Activated T-cell treated with anti-CD3 and anti-CD28 coated beads, Interleukin-2, amount 50 U/mL, for 24 hours (primary cell): ENCODE measurements around the gene PRSS27.

ENCODE experiments used
- DNase-seq: peaks from one replicate; pipeline ENCODE4 v3.0.0-alpha.2; 2020
- H3K27ac Mint-ChIP-seq: 2 replicates; pipeline ENCODE4 v1.8.0; 2020; ENCODE audit warnings: mild to moderate bottlenecking, mixed read lengths
- H3K27me3 Mint-ChIP-seq: 2 replicates; pipeline ENCODE4 v1.8.0; 2020; ENCODE audit warnings: mixed read lengths
- H3K36me3 Mint-ChIP-seq: 2 replicates; pipeline ENCODE4 v1.8.0; 2020; ENCODE audit warnings: low read depth, mixed read lengths
- H3K4me1 Mint-ChIP-seq: 2 replicates; pipeline ENCODE4 v1.8.0; 2020; ENCODE audit warnings: low read depth, mixed read lengths
- H3K4me3 Mint-ChIP-seq: 2 replicates; pipeline ENCODE4 v1.8.0; 2020; ENCODE audit warnings: mild to moderate bottlenecking, moderate library complexity, mixed read lengths
- H3K9me3 Mint-ChIP-seq: 2 replicates; pipeline ENCODE4 v1.8.0; 2020; ENCODE audit warnings: mixed read lengths

PRSS27 gene

DNA sequence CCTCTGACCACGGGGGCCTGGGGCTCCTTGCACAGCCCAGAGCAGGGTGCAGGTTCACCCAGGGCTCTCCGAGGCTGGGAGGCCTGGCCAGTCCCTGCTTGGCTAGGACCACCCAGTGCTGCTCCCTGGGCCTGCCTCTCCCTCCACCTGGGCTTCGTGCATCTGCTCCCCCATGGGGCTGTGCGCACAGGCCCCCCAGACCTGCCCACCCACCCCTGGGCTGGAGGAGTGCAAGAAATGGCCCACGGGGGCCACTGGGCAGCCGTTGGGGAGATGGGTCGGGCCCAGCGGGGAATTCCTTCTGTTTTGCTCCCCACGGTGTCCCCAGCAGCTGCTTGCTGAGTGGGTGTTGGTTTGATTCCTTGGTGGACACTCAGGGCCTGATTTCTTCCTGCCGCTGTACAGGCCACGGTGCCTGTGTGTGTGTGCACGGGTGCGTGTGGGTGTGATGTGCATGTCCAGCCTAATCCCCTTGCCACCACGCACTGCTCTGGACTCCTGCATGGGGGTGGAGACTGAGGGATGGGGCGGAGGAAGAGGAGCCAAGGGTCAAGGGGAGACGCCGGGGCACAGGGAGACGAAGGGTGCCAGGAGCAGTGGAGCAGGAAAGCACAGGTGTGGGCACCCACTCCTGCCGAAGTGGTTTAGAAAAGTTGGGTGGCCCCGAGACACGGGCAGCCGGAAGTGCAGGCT, 8.5 kb downstream of the PRSS27 start:
- peaks cover 13% of the 10 kb centered on the region for H3K4me1 Mint-ChIP-seq
- no peak overlapping the region for H3K4me3 Mint-ChIP-seq
- no peak overlapping the region for H3K27ac Mint-ChIP-seq

GRCh38 chr16:2710711-2711231, 9.3 kb downstream of the PRSS27 start:
- H3K36me3 Mint-ChIP-seq, result peaks cover 28% of the 10 kb centered on the region
- no peak for DNase-seq
- peaks cover 7% of the 10 kb centered on the region for H3K4me1 Mint-ChIP-seq
- no peaks in the 10 kb centered on the region for H3K9me3 Mint-ChIP-seq
- H3K4me3 Mint-ChIP-seq, result no peak overlapping the region
- H3K27ac Mint-ChIP-seq, result no peak overlapping the region
- peaks cover 9% of the 10 kb centered on the region for H3K27me3 Mint-ChIP-seq

More for the DNA sequence above, 8.5 kb downstream of the PRSS27 start:
- no peak for DNase-seq
- Mint-ChIP-seq H3K36me3 (peaks cover 21% of the 10 kb centered on the region), H3K9me3 (no peaks in the 10 kb centered on the region), H3K27me3 (peaks cover 9% of the 10 kb centered on the region)

DNA sequence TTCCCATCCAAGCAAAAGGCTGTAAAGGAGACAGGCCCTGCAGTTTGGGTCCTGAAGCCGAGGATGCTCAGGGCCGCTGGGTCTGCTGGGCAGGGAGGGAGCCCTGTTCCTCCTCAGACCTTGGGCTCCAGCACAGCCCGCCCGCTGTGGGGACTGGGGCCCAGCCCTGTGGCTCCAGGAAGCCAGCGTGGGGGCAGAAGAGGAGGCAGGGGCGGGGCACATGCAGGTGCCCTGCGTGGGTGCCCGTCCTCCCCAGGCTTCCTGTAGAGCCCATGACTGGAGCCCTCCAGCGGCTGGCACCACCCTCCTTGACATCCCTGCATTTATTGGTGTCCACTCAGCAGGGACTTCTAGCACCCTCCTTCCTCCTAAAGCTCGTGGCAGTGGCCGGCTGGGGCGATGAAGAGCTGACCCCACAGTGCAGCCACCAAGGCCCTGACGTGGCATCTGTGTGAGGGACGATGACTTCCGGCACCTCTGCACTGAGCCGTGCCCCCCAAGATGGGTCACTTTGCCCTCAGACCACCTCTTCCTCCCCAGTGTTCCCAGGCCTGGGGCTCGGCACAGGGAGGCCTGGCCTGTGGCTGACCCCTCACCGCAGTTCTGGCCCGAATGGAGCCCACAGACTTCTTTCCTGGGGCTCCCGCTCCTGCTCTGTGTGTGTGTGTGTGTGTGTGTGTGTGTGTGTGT, 9.9 kb downstream of the PRSS27 start:
- Mint-ChIP-seq H3K9me3 (no peaks in the 10 kb centered on the region), H3K27ac (no peak overlapping the region), H3K27me3 (peaks cover 9% of the 10 kb centered on the region), H3K4me3 (no peak overlapping the region), H3K4me1 (peaks cover 5% of the 10 kb centered on the region), H3K36me3 (peaks cover 33% of the 10 kb centered on the region)
- no peak for DNase-seq

DNA sequence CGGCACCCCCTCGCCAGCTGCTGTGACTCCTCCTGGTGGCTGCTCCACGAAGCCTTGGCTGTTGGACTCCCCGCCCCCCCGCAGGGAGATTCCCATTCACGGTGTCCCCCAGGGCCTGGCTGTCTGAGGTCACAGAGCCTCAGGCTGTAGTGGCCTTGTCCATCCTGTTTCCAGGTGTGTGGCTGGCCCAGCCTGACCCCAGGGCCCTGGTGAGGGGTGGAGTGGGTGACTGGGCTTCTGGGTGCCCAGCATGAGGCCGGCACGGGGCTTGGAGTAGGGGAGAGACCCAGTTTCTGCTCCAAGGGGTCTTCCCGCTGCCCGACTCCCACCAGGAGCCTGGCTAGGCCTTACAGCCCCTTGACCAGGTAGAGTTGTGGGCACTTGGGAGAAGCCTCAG, 10.4 kb downstream of the PRSS27 start:
- Mint-ChIP-seq H3K27me3 (peaks cover 8% of the 10 kb centered on the region), H3K4me1 (peaks cover 1% of the 10 kb centered on the region), H3K4me3 (no peak overlapping the region), H3K36me3 (peaks cover 39% of the 10 kb centered on the region), H3K9me3 (no peaks in the 10 kb centered on the region), H3K27ac (no peak overlapping the region)
- no peak for DNase-seq

GRCh38 chr16:2708955-2709587, 11.0 kb downstream of the PRSS27 start:
- H3K27ac Mint-ChIP-seq, result no peak overlapping the region
- no peak for DNase-seq
- no peaks in the 10 kb centered on the region for H3K9me3 Mint-ChIP-seq
- H3K36me3 Mint-ChIP-seq, result peaks cover 40% of the 10 kb centered on the region
- H3K27me3 Mint-ChIP-seq, result peaks cover 6% of the 10 kb centered on the region
- H3K4me1 Mint-ChIP-seq, result peaks cover 1% of the 10 kb centered on the region
- no peak overlapping the region for H3K4me3 Mint-ChIP-seq

GRCh38 chr16:2708290-2708639, 11.8 kb downstream of the PRSS27 start:
- Mint-ChIP-seq H3K9me3 (no peaks in the 10 kb centered on the region), H3K36me3 (peaks cover 46% of the 10 kb centered on the region), H3K4me3 (no peak overlapping the region), H3K4me1 (peaks cover 1% of the 10 kb centered on the region), H3K27ac (no peak overlapping the region), H3K27me3 (peaks cover under 1% of the 10 kb centered on the region)
- no peak for DNase-seq

DNA sequence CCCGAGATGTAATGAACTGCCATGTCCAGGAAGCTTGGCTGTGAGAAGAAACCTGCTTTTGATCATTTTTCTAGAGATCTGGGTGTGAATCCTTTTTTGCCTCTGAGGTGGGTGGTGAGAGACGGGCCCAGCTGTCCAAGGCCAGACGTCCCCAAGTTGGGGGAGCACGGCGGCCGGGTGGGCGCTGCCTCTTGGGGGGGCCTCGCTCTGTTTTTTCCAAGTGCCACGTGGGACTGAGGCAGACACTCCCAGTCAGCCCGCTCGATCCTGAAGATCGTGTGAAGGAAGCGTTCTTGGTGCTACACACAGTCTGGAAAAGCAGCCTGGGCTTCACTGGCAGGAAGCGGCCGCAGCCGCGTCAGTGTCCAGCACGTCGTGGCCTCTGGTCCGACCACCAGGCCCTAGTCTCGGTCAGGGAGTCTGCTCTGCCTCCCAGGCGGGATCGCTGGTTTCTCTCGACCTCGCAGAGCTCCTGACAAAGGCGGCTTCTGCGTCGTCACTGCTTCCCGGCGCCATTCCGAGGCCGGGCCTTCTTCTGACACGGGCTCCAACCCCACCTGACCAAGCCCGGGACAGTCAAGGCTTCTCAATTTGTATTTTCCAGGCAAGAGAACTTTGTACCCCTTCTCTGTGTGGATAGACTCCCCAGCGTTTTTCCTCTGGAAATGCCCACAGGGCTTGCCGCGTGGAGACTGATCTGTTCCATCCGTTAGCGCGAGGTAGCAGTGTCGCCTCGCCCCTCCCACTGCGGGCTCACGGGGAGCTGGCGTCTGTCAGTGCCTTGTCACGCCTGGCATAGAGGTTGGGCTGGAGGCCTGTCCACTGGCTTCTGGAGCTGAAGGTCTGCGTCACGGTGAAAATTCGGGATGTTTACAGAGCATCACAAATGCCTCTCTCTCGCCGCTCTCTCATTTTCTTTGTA, 12.4 kb downstream of the PRSS27 start:
- Mint-ChIP-seq H3K27ac (no peak overlapping the region), H3K4me3 (no peak overlapping the region), H3K36me3 (peaks cover 51% of the 10 kb centered on the region), H3K4me1 (peaks cover 1% of the 10 kb centered on the region), H3K9me3 (no peaks in the 10 kb centered on the region), H3K27me3 (no peaks in the 10 kb centered on the region)
- DNase-seq, result no peak

DNA sequence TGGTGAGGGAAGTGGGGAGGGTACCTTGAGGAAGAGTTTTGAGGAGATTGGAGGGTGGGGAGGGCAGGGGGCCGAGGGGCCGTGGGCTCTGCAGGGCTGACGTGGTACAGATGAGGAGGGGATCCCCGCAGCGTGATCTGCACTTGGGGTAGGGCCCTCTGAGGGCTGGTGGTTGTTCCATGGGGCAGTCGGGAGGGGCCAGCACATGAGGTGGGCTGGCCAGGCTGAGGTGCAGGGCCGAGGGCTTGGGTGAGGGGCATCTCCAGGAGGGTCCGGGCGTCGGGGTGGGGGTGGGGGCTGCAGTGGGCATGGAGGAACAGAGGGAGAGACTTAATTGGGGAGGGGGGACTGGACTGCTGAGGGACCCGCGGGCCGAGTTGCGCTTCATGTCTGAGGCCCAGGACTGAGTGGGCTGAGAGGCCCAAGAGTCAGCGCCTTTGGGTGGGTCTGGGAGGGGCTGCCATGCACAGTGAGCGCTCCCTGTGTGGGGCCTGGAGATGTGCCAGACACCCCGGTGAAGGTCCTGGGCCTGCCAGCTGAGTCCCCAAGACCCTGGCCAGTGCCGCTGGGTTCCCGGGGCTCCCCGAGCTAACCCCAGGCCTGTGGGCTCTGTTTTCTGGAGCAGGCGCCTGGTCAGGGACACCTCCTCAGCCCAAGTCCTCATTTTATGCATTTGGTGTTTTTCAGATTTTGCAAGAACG, 13.3 kb downstream of the PRSS27 start:
- no peaks in the 10 kb centered on the region for H3K27me3 Mint-ChIP-seq

GRCh38 chr16:2706085-2706484, 13.9 kb downstream of the PRSS27 start:
- H3K27ac Mint-ChIP-seq, result no peak overlapping the region
- H3K27me3 Mint-ChIP-seq, result no peaks in the 10 kb centered on the region
- no peaks in the 10 kb centered on the region for H3K9me3 Mint-ChIP-seq
- DNase-seq, result no peak
- H3K36me3 Mint-ChIP-seq, result peaks cover 64% of the 10 kb centered on the region
- peaks cover 1% of the 10 kb centered on the region for H3K4me1 Mint-ChIP-seq
- H3K4me3 Mint-ChIP-seq, result no peak overlapping the region

More for the DNA sequence above, 13.3 kb downstream of the PRSS27 start:
- H3K9me3 Mint-ChIP-seq, result no peaks in the 10 kb centered on the region
- H3K4me1 Mint-ChIP-seq, result peaks cover 1% of the 10 kb centered on the region
- DNase-seq, result no peak
- no peak overlapping the region for H3K4me3 Mint-ChIP-seq
- no peak overlapping the region for H3K27ac Mint-ChIP-seq
- peaks cover 60% of the 10 kb centered on the region for H3K36me3 Mint-ChIP-seq

- DNase-seq, result no peak
- no peaks in the 10 kb centered on the region for H3K9me3 Mint-ChIP-seq
- no peaks in the 10 kb centered on the region for H3K27me3 Mint-ChIP-seq
- H3K36me3 Mint-ChIP-seq, result peaks cover 68% of the 10 kb centered on the region
- no peak overlapping the region for H3K4me3 Mint-ChIP-seq
- no peak overlapping the region for H3K27ac Mint-ChIP-seq
- H3K4me1 Mint-ChIP-seq, result peaks cover 1% of the 10 kb centered on the region
Observed at GRCh38 chr16:2705351-2705750, 14.7 kb downstream of the PRSS27 start.

- H3K4me1 Mint-ChIP-seq, result no peaks in the 10 kb centered on the region
- no peak overlapping the region for H3K27ac Mint-ChIP-seq
- H3K27me3 Mint-ChIP-seq, result no peaks in the 10 kb centered on the region
- peaks cover 70% of the 10 kb centered on the region for H3K36me3 Mint-ChIP-seq
- DNase-seq, result no peak
- no peaks in the 10 kb centered on the region for H3K9me3 Mint-ChIP-seq
- H3K4me3 Mint-ChIP-seq, result no peak overlapping the region
Observed at GRCh38 chr16:2704983-2705275, 15.1 kb downstream of the PRSS27 start.

DNA sequence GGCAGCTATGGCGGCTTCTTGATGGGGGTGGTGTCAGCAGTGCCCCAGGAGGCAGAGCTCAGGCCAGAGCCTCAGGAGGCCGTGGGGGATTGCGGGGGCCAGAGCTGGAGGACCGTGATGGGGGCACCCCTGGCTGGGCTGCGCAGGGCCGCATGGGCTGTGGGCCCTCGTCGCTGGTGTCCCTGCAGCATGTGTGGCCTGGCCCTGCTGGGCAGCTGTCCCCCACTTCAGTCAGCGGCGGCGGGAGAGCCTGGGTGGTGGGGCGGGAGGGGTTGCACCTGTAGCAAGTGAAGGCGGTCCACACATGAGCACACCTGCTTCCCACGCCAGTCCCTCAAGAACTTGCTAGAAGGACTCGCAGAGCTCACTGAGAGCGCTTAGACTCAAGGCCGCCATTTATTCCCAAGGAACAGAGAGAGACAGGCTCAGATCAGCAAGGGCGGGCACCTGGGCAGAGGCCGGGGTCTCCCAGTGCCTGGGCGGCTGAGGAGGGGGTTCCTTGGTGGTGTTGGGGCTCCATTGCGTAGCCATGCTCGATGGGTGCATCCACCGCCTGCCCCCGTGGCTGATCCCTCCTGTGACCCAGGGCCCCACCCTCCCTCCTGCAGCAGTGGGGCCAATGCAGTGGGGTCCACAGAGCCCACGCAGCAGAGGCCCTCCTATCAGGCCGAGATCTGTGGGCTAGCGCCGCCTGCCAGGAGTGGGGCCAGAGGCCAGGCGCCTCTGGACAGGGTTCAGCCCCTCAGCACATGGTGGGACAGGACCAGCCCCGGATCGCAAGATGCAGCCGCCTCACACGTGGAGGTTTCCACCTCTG, 15.7 kb downstream of the PRSS27 start:
- Mint-ChIP-seq H3K4me3 (no peak overlapping the region), H3K27me3 (no peaks in the 10 kb centered on the region), H3K4me1 (no peaks in the 10 kb centered on the region), H3K27ac (no peak overlapping the region), H3K9me3 (no peaks in the 10 kb centered on the region), H3K36me3 (peaks cover 76% of the 10 kb centered on the region)
- DNase-seq, result no peak
